Peyer's patch (tissue), 4 donors: ENCODE results near the gene BICD2. TPM values are rescaled to one million over a fixed set of nuclear protein-coding genes. Genes with fewer than 3 reads are reported as not detected.

Experiments used
- DNase-seq, 3 donors: peaks; one replicate each; pipeline ENCODE4 v3.0.0-alpha.2; 2017 to 2019
- H3K27ac ChIP-seq, 4 donors: fragments of 200-600 bp; sonication (generic); one replicate each; pipeline ENCODE4 v1.5.1; 2016 to 2019
- H3K27me3 ChIP-seq, 2 donors: fragments of 200-600 bp; sonication (generic); one replicate each; pipeline ENCODE4 v1.5.1; 2019
- H3K36me3 ChIP-seq, 3 donors: fragments of 200-600 bp; sonication (generic); one replicate each; pipeline ENCODE4 v1.5.1; 2016 to 2019
- H3K4me1 ChIP-seq, 4 donors: fragments of 200-600 bp; sonication (generic); one replicate each; pipeline ENCODE4 v1.5.1; 2016 to 2019
- H3K4me3 ChIP-seq, 4 donors: fragments of 200-600 bp; sonication (generic); 1 replicate in 3 of 4; 2 replicates in 1 of 4; pipeline ENCODE4 v1.5.1; 2016 to 2019; ENCODE audit warnings: mild to moderate bottlenecking in 1 of 4
- H3K9me3 ChIP-seq, 4 donors: fragments of 200-600 bp; sonication (generic); one replicate each; pipeline ENCODE4 v1.5.1; 2016 to 2019; ENCODE audit warnings: mild to moderate bottlenecking in 1 of 4
- CTCF ChIP-seq, 6 experiments: fragments of 450-650 bp in 4 of 6; fragments of 200-600 bp in 2 of 6; sonication (generic) in 1 of 6; IDR thresholded peaks; one replicate each; pipeline ENCODE4 v1.5.1; 2017 to 2019; ENCODE audit warnings: antibody characterized with exemption in 6 of 6, mild to moderate bottlenecking in 3 of 6, moderate library complexity in 1 of 6
- POLR2A ChIP-seq, 2 donors: fragments of 450-650 bp; IDR thresholded peaks; one replicate each; pipeline ENCODE4 v1.5.1; 2017; ENCODE audit warnings: antibody characterized with exemption in 2 of 2, mild to moderate bottlenecking in 2 of 2, moderate library complexity in 2 of 2
- total RNA-seq, 4 donors: library from RNA; depleted of rRNA; stranded (reverse); fragments of >200 nt; gene quantifications; one replicate each; pipeline ENCODE4 v1.1.0, GENCODE V29; 2016

BICD2 gene
- total RNA-seq, 4 donors from 2014 or later, result 4.2 to 41.3 (median 8.8) TPM

DNA sequence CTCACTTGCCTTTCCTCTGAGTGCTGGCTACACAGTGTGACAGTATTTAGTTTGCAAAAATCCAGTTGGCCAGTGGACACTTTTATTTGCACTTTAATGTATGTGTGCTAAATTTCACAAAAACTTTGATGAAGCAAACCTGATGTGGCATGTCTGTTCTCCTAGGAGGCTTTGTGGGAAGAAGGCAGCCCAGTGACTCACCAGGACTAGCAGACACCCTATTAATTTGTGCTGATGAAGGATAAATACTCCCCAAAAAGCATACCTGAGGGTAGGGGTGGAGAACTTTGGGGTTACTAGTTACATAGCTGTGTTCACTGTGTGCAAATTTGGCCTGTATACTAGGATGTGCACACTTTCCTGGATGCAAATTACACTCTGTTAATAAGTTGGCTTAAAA is 55.4 kb downstream of the BICD2 start:
- H3K27me3 ChIP-seq, result no peaks in the 10 kb centered on the region
- H3K4me1 ChIP-seq, result peaks cover 0 to 8% (median 0%) of the 10 kb centered on the region in 4 donors
- H3K27ac ChIP-seq, result no peak overlapping the region
- H3K36me3 ChIP-seq, result peaks cover 0 to 22% (median 0%) of the 10 kb centered on the region in 3 donors
- H3K4me3 ChIP-seq, result no peak overlapping the region
- DNase-seq, result no peak
- TF ChIP-seq CTCF (IDR thresholded peaks at IDR 0.05) (no peak), POLR2A (IDR thresholded peaks at IDR 0.05) (no peak)
- no peaks in the 10 kb centered on the region for H3K9me3 ChIP-seq

GRCh38 chr9:92707530-92707929 is 57.1 kb downstream of the BICD2 start:
- H3K36me3 ChIP-seq, result peaks cover 0 to 6% (median 0%) of the 10 kb centered on the region in 3 donors
- TF ChIP-seq CTCF (IDR thresholded peaks at IDR 0.05) (no peak), POLR2A (IDR thresholded peaks at IDR 0.05) (no peak)
- no peak overlapping the region for H3K4me3 ChIP-seq
- no peak overlapping the region for H3K27ac ChIP-seq
- H3K9me3 ChIP-seq, result no peaks in the 10 kb centered on the region
- no peak for DNase-seq
- H3K4me1 ChIP-seq, result peaks cover 0 to 8% (median 0%) of the 10 kb centered on the region in 4 donors
- H3K27me3 ChIP-seq, result no peaks in the 10 kb centered on the region

DNA sequence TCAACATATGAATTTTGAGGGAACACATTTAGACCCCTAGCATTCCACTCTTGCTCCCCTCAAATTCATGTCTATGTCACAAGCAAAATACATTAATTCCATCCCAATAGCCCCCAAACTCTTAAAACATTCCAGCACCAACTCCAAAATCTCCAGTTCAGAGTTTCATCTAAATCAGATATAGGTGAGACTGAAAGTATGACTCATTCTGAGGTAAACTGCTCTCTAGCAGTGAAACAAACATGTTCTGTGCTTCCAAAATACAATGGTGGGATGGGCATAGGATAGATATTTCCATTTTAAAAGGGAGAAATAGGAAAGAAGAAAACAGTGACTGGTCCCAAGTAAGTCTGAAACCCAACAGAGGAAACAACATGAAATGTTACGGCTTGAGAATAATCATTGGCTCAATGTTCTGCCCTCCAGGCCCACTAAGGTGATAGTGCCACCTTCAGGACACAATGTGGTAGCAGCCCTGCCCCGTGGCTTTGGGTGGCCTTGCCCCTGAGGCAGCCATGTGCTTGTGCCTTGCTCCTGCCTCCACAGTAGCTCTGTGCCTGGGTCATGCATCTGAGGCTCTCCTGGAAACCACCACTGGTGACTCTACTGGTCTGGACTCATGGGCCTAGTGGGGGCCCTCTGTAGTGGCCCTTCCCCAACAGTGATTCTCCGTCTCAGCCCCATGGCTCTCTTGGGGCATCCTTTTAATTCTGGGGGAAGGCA is 58.3 kb downstream of the BICD2 start:
- H3K4me1 ChIP-seq, result no peaks in the 10 kb centered on the region
- H3K36me3 ChIP-seq, result peaks cover 0 to 6% (median 0%) of the 10 kb centered on the region in 3 donors
- TF ChIP-seq CTCF (IDR thresholded peaks at IDR 0.05) (peak in 4 of 6 experiments; percentile 36 to 44 (median 42)), POLR2A (IDR thresholded peaks at IDR 0.05) (no peak)
- H3K9me3 ChIP-seq, result no peaks in the 10 kb centered on the region
- no peak overlapping the region for H3K4me3 ChIP-seq
- no peak overlapping the region for H3K27ac ChIP-seq
- no peaks in the 10 kb centered on the region for H3K27me3 ChIP-seq
- DNase-seq, result no peak

GRCh38 chr9:92704528-92704927 is 60.1 kb downstream of the BICD2 start:
- H3K4me3 ChIP-seq, result no peak overlapping the region

GRCh38 chr9:92696619-92697018 is 68.0 kb downstream of the BICD2 start:
- no peak for TF ChIP-seq CTCF (IDR thresholded peaks at IDR 0.05)
- no peak for TF ChIP-seq POLR2A (IDR thresholded peaks at IDR 0.05)
- Histone ChIP-seq H3K4me3 (no peak overlapping the region), H3K27me3 (no peaks in the 10 kb centered on the region), H3K27ac (no peak overlapping the region), H3K9me3 (no peaks in the 10 kb centered on the region), H3K4me1 (no peaks in the 10 kb centered on the region), H3K36me3 (no peaks in the 10 kb centered on the region)
- no peak for DNase-seq

More at GRCh38 chr9:92704528-92704927, 60.1 kb downstream of the BICD2 start:
- TF ChIP-seq POLR2A (IDR thresholded peaks at IDR 0.05) (no peak), CTCF (IDR thresholded peaks at IDR 0.05) (no peak)
- no peak for DNase-seq
- no peaks in the 10 kb centered on the region for H3K27me3 ChIP-seq
- H3K4me1 ChIP-seq, result no peaks in the 10 kb centered on the region
- no peak overlapping the region for H3K27ac ChIP-seq
- H3K36me3 ChIP-seq, result no peaks in the 10 kb centered on the region
- no peaks in the 10 kb centered on the region for H3K9me3 ChIP-seq
